Epithelial cell of prostate (primary cell): ENCODE data around the gene LILRA6.
"Not testable (repeated sequence)": the region's sequence is repeated elsewhere in the genome, so short reads cannot be mapped to it uniquely, and the experiment has no call there.

Experiments
- DNase-seq: peaks from one replicate; pipeline ENCODE4 v3.0.0-alpha.2; 2011; ENCODE audit warnings: low read depth, low spot score
- H3K27ac ChIP-seq: fragments of 450-650 bp; 2 replicates; pipeline ENCODE4 v1.5.1; 2017; ENCODE audit warnings: mild to moderate bottlenecking

LILRA6 gene

DNA sequence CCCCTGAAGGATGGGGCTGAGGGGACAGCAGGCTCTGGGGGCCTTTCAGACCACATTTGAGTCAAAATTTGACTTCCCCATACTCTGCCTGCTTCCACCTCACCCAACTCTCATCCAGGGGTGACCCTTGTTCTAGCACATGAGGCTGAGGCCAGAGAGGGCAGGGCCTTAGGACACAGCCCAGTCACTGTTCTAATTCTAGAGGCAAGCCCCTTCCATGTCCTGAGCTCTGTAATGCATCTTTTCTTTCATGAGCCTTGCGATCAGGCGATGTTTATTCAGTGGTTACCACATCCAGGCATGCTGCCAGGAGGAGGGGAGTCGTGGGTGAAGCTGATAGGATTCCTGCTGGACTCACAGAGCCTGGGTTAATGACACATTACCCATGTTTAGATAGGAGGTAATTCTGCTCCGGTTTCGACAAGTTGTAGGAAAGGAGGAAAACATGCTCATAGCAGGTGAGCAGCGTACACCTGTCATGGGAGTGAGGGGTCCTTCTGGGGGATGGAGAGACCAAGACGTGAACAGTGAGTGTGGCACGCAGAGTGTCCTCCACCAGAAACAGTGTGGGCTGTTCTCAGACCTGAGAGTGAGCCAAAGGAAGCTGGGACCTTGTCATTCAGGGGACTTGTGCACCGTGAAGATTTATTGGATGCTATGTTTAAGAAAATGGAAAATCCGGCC lies 32.6 kb downstream of the LILRA6 start:
- DNase-seq: peak; percentile 92
- H3K27ac ChIP-seq: peak overlapping the region; percentile 64

DNA sequence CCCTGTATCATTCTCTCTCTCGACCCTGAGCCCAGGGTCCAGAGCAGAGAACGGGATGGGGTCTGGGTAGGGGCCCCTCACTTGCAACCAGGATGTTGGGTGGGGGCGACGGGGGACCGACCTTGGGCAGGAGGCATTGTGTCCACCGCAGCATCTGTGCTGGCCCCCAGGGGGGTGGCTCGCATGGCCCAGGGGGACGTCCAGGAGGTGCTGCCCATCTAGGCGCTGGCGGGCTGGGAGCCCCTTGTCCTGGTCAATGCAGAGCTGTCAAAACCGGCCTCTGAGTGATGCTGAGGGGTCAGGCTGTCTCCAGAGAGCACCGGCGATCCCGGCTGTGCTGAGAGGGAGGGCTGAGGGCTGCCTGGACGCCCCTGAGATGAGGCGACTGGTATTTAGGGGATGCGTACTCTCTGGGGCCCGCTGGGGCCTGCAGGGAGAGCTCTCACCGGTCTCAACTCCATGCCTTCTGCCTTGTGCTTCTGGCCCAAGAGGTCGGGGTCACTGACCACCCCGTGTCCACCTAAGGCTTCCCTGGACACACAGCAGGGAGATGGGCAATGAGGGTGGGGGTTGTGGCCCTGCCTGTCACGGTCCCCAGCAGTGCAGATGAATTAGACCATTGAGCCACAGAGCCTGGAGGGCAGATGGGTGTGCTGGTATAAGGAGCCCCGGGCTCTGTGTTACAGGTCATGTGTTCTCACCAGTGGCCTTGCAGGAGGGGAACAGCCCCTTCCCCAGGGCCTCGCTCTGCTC lies 33.4 kb downstream of the LILRA6 start:
- H3K27ac ChIP-seq: peak overlapping the region; percentile 64
- no peak for DNase-seq

GRCh38 chr19:54208784-54209057 lies 33.9 kb downstream of the LILRA6 start:
- H3K27ac ChIP-seq: peak overlapping the region; percentile 64
- DNase-seq: no peak

GRCh38 chr19:54207983-54208783 lies 34.4 kb downstream of the LILRA6 start:
- peak overlapping the region; percentile 64 for H3K27ac ChIP-seq
- no peak for DNase-seq

GRCh38 chr19:54207676-54207982 lies 35.0 kb downstream of the LILRA6 start:
- no peak for DNase-seq
- peak overlapping the region; percentile 64 for H3K27ac ChIP-seq

- not testable (repeated sequence) for DNase-seq, H3K27ac ChIP-seq
Observed at GRCh38 chr19:54207193-54207592, 35.4 kb downstream of the LILRA6 start.

- H3K27ac ChIP-seq: no peak overlapping the region
- DNase-seq: no peak
Observed at GRCh38 chr19:54206831-54207177, 35.8 kb downstream of the LILRA6 start.

GRCh38 chr19:54206030-54206830 lies 36.4 kb downstream of the LILRA6 start:
- no peak for DNase-seq
- H3K27ac ChIP-seq: no peak overlapping the region

DNA sequence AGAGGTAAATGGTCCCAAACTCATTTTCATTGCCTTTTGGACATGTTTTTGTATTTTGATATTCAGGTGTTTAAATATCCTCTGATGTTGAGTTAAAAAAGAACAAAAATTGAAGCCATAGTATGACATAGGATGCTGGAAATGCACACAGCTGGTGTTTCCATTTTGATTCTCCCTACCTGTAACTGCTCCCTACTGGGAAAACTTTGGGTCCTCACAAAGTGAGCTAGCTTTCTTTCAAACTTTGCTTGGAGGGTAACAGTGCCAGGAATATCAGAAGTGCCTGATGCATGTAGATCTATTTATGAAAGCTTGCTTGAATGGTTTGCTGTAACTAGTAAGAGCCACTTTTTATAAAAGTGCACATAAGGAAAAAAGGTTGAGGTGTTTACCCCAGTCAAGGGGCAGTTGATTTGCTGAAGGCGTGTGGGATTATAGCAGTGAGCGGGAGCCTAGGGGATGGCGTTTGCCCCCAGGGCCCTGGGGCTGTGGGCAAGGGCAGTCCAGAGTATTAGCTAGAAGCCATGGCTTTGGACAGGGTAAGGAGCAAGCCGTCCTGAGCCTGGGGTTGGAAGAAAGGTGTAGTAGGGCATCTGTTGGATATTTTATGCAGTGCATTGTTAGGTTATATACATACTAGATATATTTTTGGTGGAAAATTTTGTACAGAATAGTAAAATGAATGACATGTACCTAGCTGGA lies 37.7 kb downstream of the LILRA6 start:
- DNase-seq: no peak
- H3K27ac ChIP-seq: peak overlapping the region; percentile 87

DNA sequence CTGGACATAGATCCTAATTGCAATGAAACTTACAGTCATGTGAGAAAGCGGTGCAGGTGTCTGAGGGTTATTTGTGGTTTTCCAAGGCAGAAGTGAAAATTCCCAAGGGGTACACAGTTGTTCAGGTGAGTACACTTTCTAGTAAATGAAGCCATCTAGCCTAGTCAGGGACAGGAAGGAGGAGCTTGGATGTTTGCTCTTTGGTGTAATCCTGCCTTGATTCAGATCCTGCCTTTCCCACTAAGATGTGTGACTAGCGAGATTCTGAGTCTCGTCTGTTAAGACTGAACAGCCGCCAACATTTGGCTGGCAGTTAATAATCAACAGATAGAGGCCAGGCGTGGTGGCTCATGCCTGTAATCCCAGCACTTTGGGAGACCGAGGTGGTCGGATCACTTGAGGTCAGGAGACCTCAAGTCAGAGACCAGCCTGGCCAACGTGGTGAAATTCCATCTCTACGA lies 39.4 kb downstream of the LILRA6 start:
- peak overlapping the region; percentile 87 for H3K27ac ChIP-seq
- no peak for DNase-seq

DNA sequence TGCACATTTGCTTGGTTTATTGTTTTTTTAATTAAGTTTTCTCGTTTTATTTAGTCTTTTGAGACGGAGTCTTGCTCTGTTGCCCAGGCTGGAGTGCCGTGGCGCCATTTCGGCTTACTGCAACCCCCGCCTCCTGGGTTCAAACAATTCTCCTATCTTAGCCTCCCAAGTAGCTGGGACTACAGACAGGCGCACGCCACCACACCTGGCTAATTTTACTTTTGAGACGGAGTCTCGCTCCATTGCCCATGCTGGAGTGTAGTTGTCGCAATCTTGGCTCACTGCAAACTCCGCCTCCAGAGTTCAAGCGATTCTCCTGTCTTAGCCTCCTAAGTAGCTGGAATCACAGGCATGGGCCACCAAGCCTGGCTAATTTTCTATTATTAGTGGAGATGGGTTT lies 40.6 kb downstream of the LILRA6 start:
- peak overlapping the region; percentile 87 for H3K27ac ChIP-seq
- DNase-seq: no peak

- DNase-seq: no peak
- H3K27ac ChIP-seq: peak overlapping the region; percentile 87
Observed at GRCh38 chr19:54201172-54201701, 41.4 kb downstream of the LILRA6 start.

GRCh38 chr19:54199401-54199800 lies 43.2 kb downstream of the LILRA6 start:
- no peak overlapping the region for H3K27ac ChIP-seq
- DNase-seq: no peak

DNA sequence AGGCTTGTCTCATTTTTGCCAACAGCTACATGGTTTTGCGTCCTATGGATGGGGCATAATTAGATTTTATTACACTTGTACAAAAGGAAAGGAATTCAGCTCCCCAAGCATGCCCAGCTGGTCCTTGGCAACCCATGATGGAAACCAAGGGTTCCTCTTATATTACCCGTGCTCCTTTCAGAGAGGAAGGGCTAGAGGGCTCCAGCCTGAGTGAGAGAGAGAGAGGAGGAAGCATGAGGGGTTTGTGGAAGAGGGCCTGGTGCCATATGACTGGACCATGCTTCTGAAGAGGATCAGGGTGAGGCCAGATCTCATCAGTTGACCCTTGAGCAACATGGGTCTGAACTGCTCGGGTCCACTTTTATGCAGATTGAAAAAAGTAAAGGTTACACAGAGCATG lies 45.5 kb downstream of the LILRA6 start:
- peak overlapping the region; percentile 57 for H3K27ac ChIP-seq
- DNase-seq: no peak

- peak overlapping the region; percentile 57 for H3K27ac ChIP-seq
- DNase-seq: no peak
Observed at GRCh38 chr19:54196536-54196935, 46.1 kb downstream of the LILRA6 start.

- not testable (repeated sequence) for H3K27ac ChIP-seq, DNase-seq
Observed at GRCh38 chr19:54194463-54194862, 48.1 kb downstream of the LILRA6 start.

GRCh38 chr19:54193011-54193410 lies 49.6 kb downstream of the LILRA6 start:
- DNase-seq: no peak
- H3K27ac ChIP-seq: no peak overlapping the region

- DNase-seq: no peak
Observed at GRCh38 chr19:54191811-54192453, 50.7 kb downstream of the LILRA6 start.

More at GRCh38 chr19:54191811-54192453, 50.7 kb downstream of the LILRA6 start:
- H3K27ac ChIP-seq: peak overlapping the region; percentile 94
